Smooth muscle cell (in vitro differentiated cells): Measurements from ENCODE around the gene GPR55. TPM values are rescaled to one million over a fixed set of nuclear protein-coding genes. Genes with fewer than 3 reads are reported as not detected.

ENCODE experiments used
- DNase-seq: peaks from one replicate; lab custom pipeline; 2025; ENCODE audit not compliant: unreplicated experiment; lab: John Stamatoyannopoulos, UW
- H2AFZ ChIP-seq: fragments of 200-600 bp; sonication (generic); 2 replicates; pipeline ENCODE4 v1.6.0; 2016; ENCODE audit warnings: antibody characterized with exemption, low read depth, mild to moderate bottlenecking
- H3F3A ChIP-seq: fragments of 200-600 bp; sonication (generic); 2 replicates; pipeline ENCODE4 v1.6.0; 2017; ENCODE audit warnings: antibody characterized with exemption, low read depth
- H3K27ac ChIP-seq: fragments of 200-600 bp; sonication (generic); 2 replicates; pipeline ENCODE4 v1.5.1; 2016; ENCODE audit warnings: low read depth, mild to moderate bottlenecking
- H3K27me3 ChIP-seq: fragments of 200-600 bp; sonication (generic); 2 replicates; pipeline ENCODE4 v1.6.1; 2016; ENCODE audit warnings: low read depth, mild to moderate bottlenecking
- H3K36me3 ChIP-seq: fragments of 200-600 bp; sonication (generic); 2 replicates; pipeline ENCODE4 v1.5.1; 2016; ENCODE audit warnings: low read depth
- H3K4me1 ChIP-seq: fragments of 200-600 bp; sonication (generic); 2 replicates; pipeline ENCODE4 v1.5.1; 2016; ENCODE audit warnings: low read depth
- H3K4me2 ChIP-seq: fragments of 200-600 bp; sonication (generic); 2 replicates; pipeline ENCODE4 v1.6.0; 2016; ENCODE audit warnings: mild to moderate bottlenecking
- H3K4me3 ChIP-seq: fragments of 200-600 bp; sonication (generic); 2 replicates; pipeline ENCODE4 v1.5.1; 2016; ENCODE audit warnings: mild to moderate bottlenecking
- H3K79me2 ChIP-seq: fragments of 200-600 bp; sonication (generic); 2 replicates; pipeline ENCODE4 v1.6.0; 2016; ENCODE audit warnings: low read depth, mild to moderate bottlenecking
- H3K9ac ChIP-seq: fragments of 200-600 bp; sonication (generic); 2 replicates; pipeline ENCODE4 v1.6.0; 2016; ENCODE audit warnings: low read depth
- H3K9me3 ChIP-seq: fragments of 200-600 bp; sonication (generic); replicated peaks from 2 replicates; pipeline ENCODE4 v1.5.1; 2016; ENCODE audit warnings: low read depth
- H4K20me1 ChIP-seq: fragments of 200-600 bp; sonication (generic); 2 replicates; pipeline ENCODE4 v1.6.0; 2016; ENCODE audit warnings: low read depth
- CTCF ChIP-seq: fragments of 200-600 bp; sonication (generic); IDR thresholded peaks from 2 replicates; pipeline ENCODE4 v1.5.1; 2017; ENCODE audit warnings: borderline replicate concordance, mild to moderate bottlenecking, antibody characterized with exemption; ENCODE audit not compliant: insufficient read depth, poor library complexity, severe bottlenecking
- WGBS: methylation state at CpG from one replicate; pipeline ENCODE4 v1.1.7; 2016; ENCODE audit warnings: low lambda C conversion rate; 5-methylcytosine and 5-hydroxymethylcytosine counted together
- polyA plus RNA-seq: library from polyadenylated mRNA; unstranded; fragments of >200 nt; fragmentation: Nextera tagmentation; extraction: Ambion mirVana; gene quantifications from 2 replicates; pipeline ENCODE4 v1.2.1, GENCODE V29; 2016
- total RNA-seq: library from RNA; depleted of rRNA; stranded (reverse); fragments of >200 nt; gene quantifications from 2 replicates; pipeline ENCODE4 v1.2.3, GENCODE V29; 2014

GPR55 gene
- total and polyA plus RNA-seq, 2 experiments from 2014 or later = not detected

DNA sequence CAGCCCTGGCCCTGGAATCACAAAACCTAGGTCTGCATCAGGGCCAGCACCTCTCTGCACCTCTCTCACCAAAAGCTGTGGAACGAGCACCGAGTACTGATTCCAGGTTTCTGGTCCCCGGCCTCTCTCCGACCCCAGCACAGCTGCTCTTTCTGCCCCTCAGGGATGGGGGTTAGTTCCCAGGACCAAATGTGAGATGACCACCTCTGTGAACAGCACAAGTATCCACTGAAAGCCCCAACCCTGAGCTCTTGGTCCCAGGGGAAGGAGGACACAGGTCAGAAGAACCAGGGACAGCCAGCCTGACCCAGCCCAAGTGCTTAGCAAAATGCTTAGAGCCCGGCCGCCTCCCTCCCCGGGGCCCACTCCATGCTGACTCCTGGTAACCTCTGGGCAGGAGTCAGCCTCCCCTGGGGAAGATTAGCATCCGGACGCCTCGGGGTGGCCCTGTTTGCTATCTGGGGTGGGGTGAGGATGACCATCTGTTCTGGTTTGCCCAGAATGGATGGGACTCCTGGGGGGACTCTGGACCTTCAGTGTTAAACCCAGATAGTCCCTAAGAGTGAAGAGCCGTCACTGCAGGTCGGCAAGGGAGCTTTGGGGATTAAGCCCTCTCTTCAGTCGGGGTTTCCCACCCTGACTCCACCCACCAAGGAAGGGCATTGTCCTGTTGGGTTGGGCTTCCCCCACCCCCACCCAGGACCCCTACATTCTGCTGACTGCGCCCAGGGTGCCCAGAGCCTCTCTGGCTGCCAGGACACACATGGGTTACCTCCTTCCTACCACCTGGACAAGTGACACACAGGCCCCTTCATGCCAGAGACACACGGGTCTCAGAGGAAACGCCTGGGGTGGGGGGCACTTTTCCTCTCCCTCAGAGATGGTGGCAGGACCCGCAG lies 9.4 kb upstream of the GPR55 start:
- Histone ChIP-seq H3K4me3 (no peak overlapping the region), H3K4me2 (no peak overlapping the region), H3K9me3 (no peaks in the 10 kb centered on the region), H3K79me2 (no peaks in the 10 kb centered on the region), H3K4me1 (no peaks in the 10 kb centered on the region), H3K27me3 (no peaks in the 10 kb centered on the region), H4K20me1 (no peaks in the 10 kb centered on the region), H3K36me3 (no peaks in the 10 kb centered on the region), H3K27ac (no peak overlapping the region), H2AFZ (no peak overlapping the region), H3F3A (no peaks in the 10 kb centered on the region), H3K9ac (no peak overlapping the region)
- no peak for TF ChIP-seq CTCF
- WGBS = 92% methylated on average over 17 of the region's 17 CpGs
- DNase-seq = no peak

GRCh38 chr2:230933521-230934180 lies 8.6 kb upstream of the GPR55 start:
- 87% methylated on average over 10 of the region's 10 CpGs for WGBS
- no peak overlapping the region for H3K9ac ChIP-seq
- H3K9me3 ChIP-seq = no peaks in the 10 kb centered on the region
- H3K27me3 ChIP-seq = no peaks in the 10 kb centered on the region
- H4K20me1 ChIP-seq = no peaks in the 10 kb centered on the region
- no peaks in the 10 kb centered on the region for H3K4me1 ChIP-seq
- H3K4me2 ChIP-seq = no peak overlapping the region
- no peaks in the 10 kb centered on the region for H3K36me3 ChIP-seq
- no peak for DNase-seq
- no peak for TF ChIP-seq CTCF
- no peaks in the 10 kb centered on the region for H3F3A ChIP-seq
- H3K4me3 ChIP-seq = no peak overlapping the region
- no peaks in the 10 kb centered on the region for H3K79me2 ChIP-seq
- H2AFZ ChIP-seq = no peak overlapping the region
- H3K27ac ChIP-seq = no peak overlapping the region

GRCh38 chr2:230932556-230933511 lies 7.8 kb upstream of the GPR55 start:
- no peaks in the 10 kb centered on the region for H3K79me2 ChIP-seq
- no peaks in the 10 kb centered on the region for H3K4me1 ChIP-seq
- no peak for TF ChIP-seq CTCF
- peak overlapping the region; percentile 42 for H2AFZ ChIP-seq
- H4K20me1 ChIP-seq = no peaks in the 10 kb centered on the region
- 70% methylated on average over 20 of the region's 22 CpGs for WGBS
- DNase-seq = no peak
- no peak overlapping the region for H3K4me3 ChIP-seq
- no peak overlapping the region for H3K4me2 ChIP-seq
- H3K27me3 ChIP-seq = no peaks in the 10 kb centered on the region
- no peaks in the 10 kb centered on the region for H3K36me3 ChIP-seq
- H3K27ac ChIP-seq = no peak overlapping the region
- H3K9me3 ChIP-seq = no peaks in the 10 kb centered on the region
- H3F3A ChIP-seq = no peaks in the 10 kb centered on the region
- H3K9ac ChIP-seq = no peak overlapping the region
